H9 (cell line): Measurements from ENCODE around the gene SRC. TPM values are rescaled to one million over a fixed set of nuclear protein-coding genes. Genes with fewer than 3 reads are reported as not detected.

Experiments used
- DNase-seq: peaks from one replicate; pipeline ENCODE4 v3.0.0-alpha.2; 2017
- H2AFZ ChIP-seq: one replicate; pipeline ENCODE4 v1.6.1; 2013; ENCODE audit warnings: mild to moderate bottlenecking, low read length, control low read depth, moderate library complexity
- H2AK5ac ChIP-seq: 2 replicates; pipeline ENCODE4 v1.6.1; 2013; ENCODE audit warnings: low read length, control low read depth, mixed read lengths; ENCODE audit not compliant: insufficient read length
- H2BK120ac ChIP-seq: one replicate; pipeline ENCODE4 v1.6.1; 2013; ENCODE audit warnings: low read depth, mild to moderate bottlenecking, low read length, control low read depth, inconsistent platforms; ENCODE audit not compliant: poor library complexity, severe bottlenecking
- H2BK12ac ChIP-seq: 2 replicates; pipeline ENCODE4 v1.6.1; 2013; ENCODE audit warnings: low read length, control low read depth, mixed read lengths, low read depth; ENCODE audit not compliant: insufficient read length
- H2BK15ac ChIP-seq: 2 replicates; pipeline ENCODE4 v1.6.1; 2013; ENCODE audit warnings: low read depth, low read length, control low read depth
- H2BK20ac ChIP-seq: one replicate; pipeline ENCODE4 v1.6.1; 2013; ENCODE audit warnings: low read depth, mild to moderate bottlenecking, low read length, control low read depth, inconsistent platforms; ENCODE audit not compliant: poor library complexity, severe bottlenecking
- H2BK5ac ChIP-seq: 2 replicates; pipeline ENCODE4 v1.6.1; 2013; ENCODE audit warnings: low read length, control low read depth, mixed read lengths; ENCODE audit not compliant: insufficient read length
- H3K14ac ChIP-seq: 2 replicates; pipeline ENCODE4 v1.6.1; 2013; ENCODE audit warnings: low read length, control low read depth; ENCODE audit not compliant: insufficient read depth
- H3K18ac ChIP-seq: 2 replicates; pipeline ENCODE4 v1.6.1; 2013; ENCODE audit warnings: low read depth, mild to moderate bottlenecking, mixed read lengths, low read length, control low read depth; ENCODE audit not compliant: insufficient read length
- H3K23ac ChIP-seq: 2 replicates; pipeline ENCODE4 v1.6.1; 2013; ENCODE audit warnings: low read length, control low read depth, mixed read lengths, low read depth; ENCODE audit not compliant: insufficient read length
- H3K23me2 ChIP-seq: 2 replicates; pipeline ENCODE4 v1.6.1; 2013; ENCODE audit warnings: low read depth, mild to moderate bottlenecking, mixed read lengths, low read length, control low read depth; ENCODE audit not compliant: insufficient read length, poor library complexity, severe bottlenecking
- H3K27ac ChIP-seq: 2 replicates; pipeline ENCODE4 v1.5.1; 2013; ENCODE audit warnings: low read length, control low read depth, mixed read lengths, low read depth; ENCODE audit not compliant: insufficient read length
- H3K27me3 ChIP-seq: 2 replicates; pipeline ENCODE4 v1.6.1; 2013; ENCODE audit warnings: low read length, control low read depth, inconsistent platforms; ENCODE audit not compliant: insufficient read depth
- H3K4ac ChIP-seq: 2 replicates; pipeline ENCODE4 v1.6.1; 2013; ENCODE audit warnings: low read depth, mild to moderate bottlenecking, control low read depth, inconsistent platforms, low read length, moderate library complexity
- H3K4me1 ChIP-seq: 2 replicates; pipeline ENCODE4 v1.6.1; 2013; ENCODE audit warnings: low read length, control low read depth, inconsistent platforms; ENCODE audit not compliant: insufficient read depth
- H3K4me2 ChIP-seq: 2 replicates; pipeline ENCODE4 v1.6.1; 2013; ENCODE audit warnings: low read length, control low read depth, mixed read lengths; ENCODE audit not compliant: insufficient read length, insufficient read depth
- H3K56ac ChIP-seq: 2 replicates; pipeline ENCODE4 v1.6.1; 2013; ENCODE audit warnings: low read depth, mild to moderate bottlenecking, mixed read lengths, low read length, control low read depth; ENCODE audit not compliant: insufficient read length
- H3K79me1 ChIP-seq: 2 replicates; pipeline ENCODE4 v1.6.1; 2013; ENCODE audit warnings: low read depth, mild to moderate bottlenecking, moderate library complexity, low read length, control low read depth, inconsistent platforms; ENCODE audit not compliant: insufficient read depth, poor library complexity, severe bottlenecking
- H3K79me2 ChIP-seq: 2 replicates; pipeline ENCODE4 v1.6.1; 2013; ENCODE audit warnings: low read length, control low read depth, inconsistent platforms; ENCODE audit not compliant: insufficient read depth
- H3K9ac ChIP-seq: 2 replicates; pipeline ENCODE4 v1.6.1; 2013; ENCODE audit warnings: low read length, control low read depth, mixed read lengths; ENCODE audit not compliant: insufficient read length; ENCODE audit errors: extremely low read depth
- H3K9me3 ChIP-seq: one replicate; pipeline ENCODE4 v1.6.1; 2013; ENCODE audit warnings: low read depth, low read length, inconsistent platforms; ENCODE audit not compliant: control insufficient read depth
- H3T11ph ChIP-seq: one replicate; pipeline ENCODE4 v1.6.1; 2013; ENCODE audit warnings: mild to moderate bottlenecking, low read length, control low read depth, inconsistent platforms
- H4K20me1 ChIP-seq: one replicate; pipeline ENCODE4 v1.6.1; 2013; ENCODE audit not compliant: control insufficient read depth, insufficient read length, insufficient read depth
- H4K5ac ChIP-seq: 2 replicates; pipeline ENCODE4 v1.6.1; 2013; ENCODE audit warnings: low read depth, mild to moderate bottlenecking, mixed read lengths, low read length, control low read depth; ENCODE audit not compliant: insufficient read length
- H4K8ac ChIP-seq: replicated peaks from 2 replicates; pipeline ENCODE4 v1.6.1; 2013; ENCODE audit warnings: low read length, control low read depth, mixed read lengths, low read depth; ENCODE audit not compliant: insufficient read length
- H4K91ac ChIP-seq: 2 replicates; pipeline ENCODE4 v1.6.1; 2013; ENCODE audit warnings: low read depth, mild to moderate bottlenecking, moderate library complexity, mixed read lengths, low read length, control low read depth; ENCODE audit not compliant: insufficient read length
- H3K27ac Mint-ChIP-seq, 3 experiments: 2 replicates in 2 of 3; 3 replicates in 1 of 3; pipeline ENCODE4 v1.8.0; 2020 to 2021; ENCODE audit warnings: mixed read lengths in 3 of 3, mild to moderate bottlenecking in 1 of 3, moderate library complexity in 1 of 3
- H3K27me3 Mint-ChIP-seq: 2 replicates; pipeline ENCODE4 v1.8.0; 2021; ENCODE audit warnings: low read depth, mild to moderate bottlenecking, moderate library complexity, mixed read lengths
- H3K36me3 Mint-ChIP-seq, 3 experiments: 2 replicates in 2 of 3; 3 replicates in 1 of 3; pipeline ENCODE4 v1.8.0; 2020 to 2021; ENCODE audit warnings: low read depth in 3 of 3, mixed read lengths in 3 of 3; ENCODE audit not compliant: insufficient read depth in 1 of 3
- H3K4me1 Mint-ChIP-seq, 2 experiments: 2 replicates each; pipeline ENCODE4 v1.8.0; 2020; ENCODE audit warnings: mixed read lengths in 2 of 2
- H3K4me3 Mint-ChIP-seq, 2 experiments: 2 replicates in 1 of 2; 3 replicates in 1 of 2; pipeline ENCODE4 v1.8.0; 2020 to 2021; ENCODE audit warnings: mild to moderate bottlenecking in 2 of 2, mixed read lengths in 2 of 2, moderate library complexity in 1 of 2
- H3K9me3 Mint-ChIP-seq, 2 experiments: 2 replicates in 1 of 2; 3 replicates in 1 of 2; pipeline ENCODE4 v1.8.0; 2020; ENCODE audit warnings: mild to moderate bottlenecking in 2 of 2, mixed read lengths in 2 of 2, moderate library complexity in 1 of 2
- WGBS: extraction: QIAGEN DNeasy Blood & Tissue Kit; methylation state at CpG from one replicate; pipeline ENCODE4 v1.1.7; 2013; ENCODE audit warnings: missing lambda C conversion rate, low lambda C conversion rate, mixed read lengths; ENCODE audit not compliant: insufficient read length; ENCODE audit errors: extremely low coverage; 5-methylcytosine and 5-hydroxymethylcytosine counted together
- total RNA-seq: library from RNA; stranded (reverse); gene quantifications from 2 replicates; pipeline ENCODE4 v1.2.1, GENCODE V29; 2021
- TF ChIP-seq, protein P1 (sequence below): fragments of 200-600 bp; sonication (generic); conservative IDR thresholded peaks from 3 replicates; pipeline ENCODE4 v1.8.0; 2021; ENCODE audit warnings: antibody characterized with exemption, mild to moderate bottlenecking

Gene SRC
- total RNA-seq, 1 experiment from 2014 or later = 44.5 TPM

- Histone ChIP-seq H3K4ac (no peak overlapping the region), H2BK5ac (no peak overlapping the region), H3K27me3 (no peaks in the 10 kb centered on the region), H2BK20ac (no peak overlapping the region), H3K79me2 (no peaks in the 10 kb centered on the region; the same call in 1 of the 2 replicates), H3T11ph (no peak overlapping the region), H4K8ac (no peak overlapping the region), H2BK12ac (no peak overlapping the region), H2BK120ac (no peak overlapping the region), H4K91ac (no peak overlapping the region), H3K4me2 (no peak overlapping the region), H3K23me2 (no peaks in the 10 kb centered on the region), H3K18ac (no peak overlapping the region), H3K9ac (no peak overlapping the region), H2AFZ (no peak overlapping the region), H3K14ac (no peak overlapping the region), H3K9me3 (no peaks in the 10 kb centered on the region), H2AK5ac (no peak overlapping the region), H4K5ac (no peak overlapping the region), H2BK15ac (no peak overlapping the region), H3K23ac (no peak overlapping the region), H3K56ac (no peak overlapping the region), H3K79me1 (no peaks in the 10 kb centered on the region), H3K4me1 (peaks cover 2% of the 10 kb centered on the region; the same call in 1 of the 2 replicates), H4K20me1 (no peaks in the 10 kb centered on the region), H3K27ac (no peak overlapping the region)
- TF ChIP-seq, protein P1, sequence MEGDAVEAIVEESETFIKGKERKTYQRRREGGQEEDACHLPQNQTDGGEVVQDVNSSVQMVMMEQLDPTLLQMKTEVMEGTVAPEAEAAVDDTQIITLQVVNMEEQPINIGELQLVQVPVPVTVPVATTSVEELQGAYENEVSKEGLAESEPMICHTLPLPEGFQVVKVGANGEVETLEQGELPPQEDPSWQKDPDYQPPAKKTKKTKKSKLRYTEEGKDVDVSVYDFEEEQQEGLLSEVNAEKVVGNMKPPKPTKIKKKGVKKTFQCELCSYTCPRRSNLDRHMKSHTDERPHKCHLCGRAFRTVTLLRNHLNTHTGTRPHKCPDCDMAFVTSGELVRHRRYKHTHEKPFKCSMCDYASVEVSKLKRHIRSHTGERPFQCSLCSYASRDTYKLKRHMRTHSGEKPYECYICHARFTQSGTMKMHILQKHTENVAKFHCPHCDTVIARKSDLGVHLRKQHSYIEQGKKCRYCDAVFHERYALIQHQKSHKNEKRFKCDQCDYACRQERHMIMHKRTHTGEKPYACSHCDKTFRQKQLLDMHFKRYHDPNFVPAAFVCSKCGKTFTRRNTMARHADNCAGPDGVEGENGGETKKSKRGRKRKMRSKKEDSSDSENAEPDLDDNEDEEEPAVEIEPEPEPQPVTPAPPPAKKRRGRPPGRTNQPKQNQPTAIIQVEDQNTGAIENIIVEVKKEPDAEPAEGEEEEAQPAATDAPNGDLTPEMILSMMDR = no peak
- Mint-ChIP-seq H3K4me1 (peaks cover 48 to 61% of the 10 kb centered on the region in 2 experiments), H3K27ac (peak overlapping the region; percentile 26 to 87 (median 56); a peak in 6 of 7 replicates), H3K4me3 (peak overlapping the region in 1 of 2 experiments; percentile 17; a peak in 1 of 5 replicates), H3K36me3 (peaks cover 5 to 26% (median 25%) of the 10 kb centered on the region in 3 experiments; a peak in 5 of 7 replicates), H3K27me3 (no peaks in the 10 kb centered on the region; the same call in 1 of the 2 replicates), H3K9me3 (no peaks in the 10 kb centered on the region)
- no peak for DNase-seq
- no CpG with 5 or more reads among the region's 4 CpGs for WGBS
Measured at GRCh38 chr20:37314099-37314498, 31.8 kb upstream of the SRC start.
